Measurements from ENCODE around the gene GFAP.

Gene GFAP

GRCh38 chr17:44914698-44915271 lies 515 bp downstream of the GFAP start:
- TF ChIP-seq, protein P1, sequence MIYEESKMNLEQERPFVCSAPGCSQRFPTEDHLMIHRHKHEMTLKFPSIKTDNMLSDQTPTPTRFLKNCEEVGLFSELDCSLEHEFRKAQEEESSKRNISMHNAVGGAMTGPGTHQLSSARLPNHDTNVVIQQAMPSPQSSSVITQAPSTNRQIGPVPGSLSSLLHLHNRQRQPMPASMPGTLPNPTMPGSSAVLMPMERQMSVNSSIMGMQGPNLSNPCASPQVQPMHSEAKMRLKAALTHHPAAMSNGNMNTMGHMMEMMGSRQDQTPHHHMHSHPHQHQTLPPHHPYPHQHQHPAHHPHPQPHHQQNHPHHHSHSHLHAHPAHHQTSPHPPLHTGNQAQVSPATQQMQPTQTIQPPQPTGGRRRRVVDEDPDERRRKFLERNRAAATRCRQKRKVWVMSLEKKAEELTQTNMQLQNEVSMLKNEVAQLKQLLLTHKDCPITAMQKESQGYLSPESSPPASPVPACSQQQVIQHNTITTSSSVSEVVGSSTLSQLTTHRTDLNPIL (CRISPR knock-in tag; IDR thresholded peaks at IDR 0.05; ENCODE audit: low read depth): no peak
- TF ChIP-seq TSHZ2 (CRISPR knock-in tag; IDR thresholded peaks at IDR 0.05) (no peak), PPARA (CRISPR knock-in tag; IDR thresholded peaks at IDR 0.05; ENCODE audit: borderline replicate concordance) (no peak), RARB (CRISPR knock-in tag; IDR thresholded peaks at IDR 0.05) (no peak), ZFP30 (CRISPR knock-in tag; IDR thresholded peaks at IDR 0.05) (no peak), ISL1 (CRISPR knock-in tag; IDR thresholded peaks at IDR 0.05) (no peak), ESRRG (CRISPR knock-in tag; IDR thresholded peaks at IDR 0.05) (no peak), BACH2 (CRISPR knock-in tag; IDR thresholded peaks at IDR 0.05; ENCODE audit: borderline replicate concordance) (no peak), ZFP3 (CRISPR knock-in tag; IDR thresholded peaks at IDR 0.05) (no peak), ARNTL (CRISPR knock-in tag; IDR thresholded peaks at IDR 0.05; ENCODE audit: borderline replicate concordance, low read depth) (no peak), SNAI2 (CRISPR knock-in tag; IDR thresholded peaks at IDR 0.05) (no peak), ZNF8 (CRISPR knock-in tag; IDR thresholded peaks at IDR 0.05) (no peak), ZNF565 (CRISPR knock-in tag; conservative IDR thresholded peaks at IDR 0.05; ENCODE audit: low read depth) (no peak)
- TF ChIP-seq, protein P2, sequence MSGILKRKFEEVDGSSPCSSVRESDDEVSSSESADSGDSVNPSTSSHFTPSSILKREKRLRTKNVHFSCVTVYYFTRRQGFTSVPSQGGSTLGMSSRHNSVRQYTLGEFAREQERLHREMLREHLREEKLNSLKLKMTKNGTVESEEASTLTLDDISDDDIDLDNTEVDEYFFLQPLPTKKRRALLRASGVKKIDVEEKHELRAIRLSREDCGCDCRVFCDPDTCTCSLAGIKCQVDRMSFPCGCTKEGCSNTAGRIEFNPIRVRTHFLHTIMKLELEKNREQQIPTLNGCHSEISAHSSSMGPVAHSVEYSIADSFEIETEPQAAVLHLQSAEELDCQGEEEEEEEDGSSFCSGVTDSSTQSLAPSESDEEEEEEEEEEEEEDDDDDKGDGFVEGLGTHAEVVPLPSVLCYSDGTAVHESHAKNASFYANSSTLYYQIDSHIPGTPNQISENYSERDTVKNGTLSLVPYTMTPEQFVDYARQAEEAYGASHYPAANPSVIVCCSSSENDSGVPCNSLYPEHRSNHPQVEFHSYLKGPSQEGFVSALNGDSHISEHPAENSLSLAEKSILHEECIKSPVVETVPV (CRISPR knock-in tag; IDR thresholded peaks at IDR 0.05): no peak
- ATAC-seq: no peak

DNA sequence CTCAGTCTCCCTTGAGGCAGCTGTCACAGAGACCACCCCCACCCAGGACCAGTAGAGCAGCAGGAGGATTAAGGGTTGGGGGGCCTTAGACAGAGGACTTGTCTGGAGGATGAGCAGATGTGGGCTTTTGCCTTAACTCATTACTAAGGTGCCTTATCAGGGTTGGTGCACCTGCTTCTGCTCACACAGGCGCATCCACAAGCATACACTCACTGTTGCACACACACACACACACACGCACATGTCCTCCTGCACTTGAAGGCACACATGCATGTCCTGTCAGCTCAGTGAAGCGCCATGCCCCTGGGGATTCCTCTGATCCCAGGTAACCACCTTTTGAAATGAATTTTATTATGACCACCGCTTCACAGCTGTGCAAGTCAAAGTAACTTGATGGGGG lies 1.2 kb downstream of the GFAP start:
- ATAC-seq: no peak
- TF ChIP-seq ISL1 (CRISPR knock-in tag; IDR thresholded peaks at IDR 0.05) (no peak), OSR1 (CRISPR knock-in tag; IDR thresholded peaks at IDR 0.05) (no peak), ZFP3 (CRISPR knock-in tag; IDR thresholded peaks at IDR 0.05) (no peak), CSDC2 (CRISPR knock-in tag; IDR thresholded peaks at IDR 0.05) (no peak), RARB (CRISPR knock-in tag; IDR thresholded peaks at IDR 0.05) (no peak), TOX (CRISPR knock-in tag; IDR thresholded peaks at IDR 0.05; ENCODE audit: borderline replicate concordance) (no peak), ARNTL (CRISPR knock-in tag; IDR thresholded peaks at IDR 0.05; ENCODE audit: borderline replicate concordance, low read depth) (no peak), BACH2 (CRISPR knock-in tag; IDR thresholded peaks at IDR 0.05; ENCODE audit: borderline replicate concordance) (no peak), ESRRG (CRISPR knock-in tag; IDR thresholded peaks at IDR 0.05) (no peak), SNAI2 (CRISPR knock-in tag; IDR thresholded peaks at IDR 0.05) (no peak), ZC3H10 (CRISPR knock-in tag; IDR thresholded peaks at IDR 0.05) (no peak), ZNF565 (CRISPR knock-in tag; conservative IDR thresholded peaks at IDR 0.05; ENCODE audit: low read depth) (no peak), ZFP30 (CRISPR knock-in tag; IDR thresholded peaks at IDR 0.05) (no peak), PPARA (CRISPR knock-in tag; IDR thresholded peaks at IDR 0.05; ENCODE audit: borderline replicate concordance) (no peak), TSHZ2 (CRISPR knock-in tag; IDR thresholded peaks at IDR 0.05) (no peak), TCF4 (CRISPR knock-in tag; IDR thresholded peaks at IDR 0.05; ENCODE audit: borderline replicate concordance) (no peak), ZNF70 (CRISPR knock-in tag; IDR thresholded peaks at IDR 0.05) (no peak)
- TF ChIP-seq, protein P3, sequence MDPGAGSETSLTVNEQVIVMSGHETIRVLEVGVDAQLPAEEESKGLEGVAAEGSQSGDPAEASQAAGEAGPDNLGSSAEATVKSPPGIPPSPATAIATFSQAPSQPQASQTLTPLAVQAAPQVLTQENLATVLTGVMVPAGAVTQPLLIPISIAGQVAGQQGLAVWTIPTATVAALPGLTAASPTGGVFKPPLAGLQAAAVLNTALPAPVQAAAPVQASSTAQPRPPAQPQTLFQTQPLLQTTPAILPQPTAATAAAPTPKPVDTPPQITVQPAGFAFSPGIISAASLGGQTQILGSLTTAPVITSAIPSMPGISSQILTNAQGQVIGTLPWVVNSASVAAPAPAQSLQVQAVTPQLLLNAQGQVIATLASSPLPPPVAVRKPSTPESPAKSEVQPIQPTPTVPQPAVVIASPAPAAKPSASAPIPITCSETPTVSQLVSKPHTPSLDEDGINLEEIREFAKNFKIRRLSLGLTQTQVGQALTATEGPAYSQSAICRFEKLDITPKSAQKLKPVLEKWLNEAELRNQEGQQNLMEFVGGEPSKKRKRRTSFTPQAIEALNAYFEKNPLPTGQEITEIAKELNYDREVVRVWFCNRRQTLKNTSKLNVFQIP (CRISPR knock-in tag; IDR thresholded peaks at IDR 0.05; ENCODE audit: borderline replicate concordance, low read depth): no peak
- TF ChIP-seq, protein P4, sequence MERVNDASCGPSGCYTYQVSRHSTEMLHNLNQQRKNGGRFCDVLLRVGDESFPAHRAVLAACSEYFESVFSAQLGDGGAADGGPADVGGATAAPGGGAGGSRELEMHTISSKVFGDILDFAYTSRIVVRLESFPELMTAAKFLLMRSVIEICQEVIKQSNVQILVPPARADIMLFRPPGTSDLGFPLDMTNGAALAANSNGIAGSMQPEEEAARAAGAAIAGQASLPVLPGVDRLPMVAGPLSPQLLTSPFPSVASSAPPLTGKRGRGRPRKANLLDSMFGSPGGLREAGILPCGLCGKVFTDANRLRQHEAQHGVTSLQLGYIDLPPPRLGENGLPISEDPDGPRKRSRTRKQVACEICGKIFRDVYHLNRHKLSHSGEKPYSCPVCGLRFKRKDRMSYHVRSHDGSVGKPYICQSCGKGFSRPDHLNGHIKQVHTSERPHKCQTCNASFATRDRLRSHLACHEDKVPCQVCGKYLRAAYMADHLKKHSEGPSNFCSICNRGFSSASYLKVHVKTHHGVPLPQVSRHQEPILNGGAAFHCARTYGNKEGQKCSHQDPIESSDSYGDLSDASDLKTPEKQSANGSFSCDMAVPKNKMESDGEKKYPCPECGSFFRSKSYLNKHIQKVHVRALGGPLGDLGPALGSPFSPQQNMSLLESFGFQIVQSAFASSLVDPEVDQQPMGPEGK (CRISPR knock-in tag; IDR thresholded peaks at IDR 0.05; ENCODE audit: borderline replicate concordance): no peak
- TF ChIP-seq, protein P1 (CRISPR knock-in tag; IDR thresholded peaks at IDR 0.05; ENCODE audit: low read depth): no peak
